Fibroblast of pulmonary artery (primary cell): ENCODE results near the gene BIN1.

Experiments used
- DNase-seq: peaks from one replicate; pipeline ENCODE4 v3.0.0-alpha.2; 2010; ENCODE audit warnings: low read depth
- H3K4me3 ChIP-seq: replicated peaks from 2 replicates; pipeline ENCODE4 v1.5.1; 2011; ENCODE audit warnings: low read depth, mild to moderate bottlenecking, control low read depth, low read length, moderate library complexity
- TF ChIP-seq, protein P1 (sequence below): IDR thresholded peaks from 2 replicates; pipeline ENCODE4 v1.5.1; 2011; ENCODE audit warnings: mild to moderate bottlenecking, control low read depth, low read length, inconsistent platforms; ENCODE audit errors: missing control alignments

Gene BIN1

DNA sequence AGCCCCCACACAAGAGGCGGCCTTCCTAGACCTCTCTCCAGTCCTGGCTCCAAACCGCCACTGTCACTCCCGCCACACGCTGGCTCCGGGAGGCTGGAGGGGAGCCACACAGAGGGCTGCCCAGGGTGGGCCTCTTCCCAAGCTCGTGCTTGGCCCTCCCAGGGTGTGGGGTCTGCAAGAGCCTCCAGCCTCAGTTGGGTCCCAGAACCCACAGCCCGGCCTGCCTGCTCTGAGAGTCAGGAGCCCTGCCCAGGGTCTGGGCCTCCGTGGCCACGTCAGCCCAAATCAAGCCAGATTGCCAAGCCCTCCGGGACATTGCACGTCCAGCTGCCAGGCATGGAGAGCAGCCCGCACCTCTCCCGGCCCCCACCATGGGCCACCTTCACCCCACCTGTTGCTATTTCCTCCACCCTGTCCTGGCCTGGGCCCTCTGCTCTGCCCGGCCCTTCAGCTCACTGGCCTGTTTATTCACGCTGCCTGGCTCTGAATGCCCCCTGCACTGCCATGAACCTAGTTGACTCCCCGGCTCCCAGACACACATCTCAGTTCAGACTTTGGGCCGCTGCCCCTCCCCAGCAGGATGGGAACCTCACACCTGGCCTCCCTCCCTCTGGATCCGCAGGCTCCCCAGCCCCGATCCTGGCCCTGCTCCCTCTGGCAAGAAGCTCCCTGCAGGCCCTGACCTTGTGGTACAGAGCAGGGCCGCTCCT, 61.0 kb downstream of the BIN1 start:
- no peak overlapping the region for H3K4me3 ChIP-seq
- no peak for DNase-seq
- TF ChIP-seq, protein P1, sequence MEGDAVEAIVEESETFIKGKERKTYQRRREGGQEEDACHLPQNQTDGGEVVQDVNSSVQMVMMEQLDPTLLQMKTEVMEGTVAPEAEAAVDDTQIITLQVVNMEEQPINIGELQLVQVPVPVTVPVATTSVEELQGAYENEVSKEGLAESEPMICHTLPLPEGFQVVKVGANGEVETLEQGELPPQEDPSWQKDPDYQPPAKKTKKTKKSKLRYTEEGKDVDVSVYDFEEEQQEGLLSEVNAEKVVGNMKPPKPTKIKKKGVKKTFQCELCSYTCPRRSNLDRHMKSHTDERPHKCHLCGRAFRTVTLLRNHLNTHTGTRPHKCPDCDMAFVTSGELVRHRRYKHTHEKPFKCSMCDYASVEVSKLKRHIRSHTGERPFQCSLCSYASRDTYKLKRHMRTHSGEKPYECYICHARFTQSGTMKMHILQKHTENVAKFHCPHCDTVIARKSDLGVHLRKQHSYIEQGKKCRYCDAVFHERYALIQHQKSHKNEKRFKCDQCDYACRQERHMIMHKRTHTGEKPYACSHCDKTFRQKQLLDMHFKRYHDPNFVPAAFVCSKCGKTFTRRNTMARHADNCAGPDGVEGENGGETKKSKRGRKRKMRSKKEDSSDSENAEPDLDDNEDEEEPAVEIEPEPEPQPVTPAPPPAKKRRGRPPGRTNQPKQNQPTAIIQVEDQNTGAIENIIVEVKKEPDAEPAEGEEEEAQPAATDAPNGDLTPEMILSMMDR = no peak

DNA sequence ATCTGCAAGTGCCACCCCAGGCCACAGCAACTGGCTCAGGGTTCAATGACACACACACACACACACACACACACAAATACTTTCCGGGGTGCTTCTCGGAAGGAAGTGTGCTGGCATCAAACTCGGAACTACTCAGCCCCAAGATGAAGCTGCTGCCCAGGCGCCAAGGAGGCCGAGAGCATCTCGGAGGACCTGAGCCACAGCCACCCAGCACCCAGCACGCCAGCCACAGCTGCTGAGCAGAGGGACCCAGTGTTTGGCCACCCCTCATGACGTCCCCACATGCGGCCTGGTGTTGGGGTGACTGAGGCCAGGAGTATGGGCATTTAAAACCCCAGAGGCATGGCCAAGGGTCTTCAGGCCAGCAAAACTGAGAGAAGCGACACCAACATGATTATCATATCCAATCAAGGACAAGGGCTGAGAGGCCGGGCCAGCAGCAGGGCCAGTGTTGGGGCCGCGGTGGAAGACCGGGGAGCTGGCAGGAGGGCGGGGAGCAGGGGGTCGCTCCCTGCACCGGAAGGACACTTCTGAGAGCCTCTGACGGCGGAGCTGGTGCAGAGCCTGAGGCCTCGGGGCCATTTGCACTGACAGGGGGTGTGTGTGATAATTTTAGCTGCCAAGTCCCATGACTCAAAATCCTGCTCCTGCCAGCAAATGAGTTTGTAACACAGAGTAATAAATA, 61.8 kb downstream of the BIN1 start:
- TF ChIP-seq, protein P1 = no peak
- no peak overlapping the region for H3K4me3 ChIP-seq
- no peak for DNase-seq

DNA sequence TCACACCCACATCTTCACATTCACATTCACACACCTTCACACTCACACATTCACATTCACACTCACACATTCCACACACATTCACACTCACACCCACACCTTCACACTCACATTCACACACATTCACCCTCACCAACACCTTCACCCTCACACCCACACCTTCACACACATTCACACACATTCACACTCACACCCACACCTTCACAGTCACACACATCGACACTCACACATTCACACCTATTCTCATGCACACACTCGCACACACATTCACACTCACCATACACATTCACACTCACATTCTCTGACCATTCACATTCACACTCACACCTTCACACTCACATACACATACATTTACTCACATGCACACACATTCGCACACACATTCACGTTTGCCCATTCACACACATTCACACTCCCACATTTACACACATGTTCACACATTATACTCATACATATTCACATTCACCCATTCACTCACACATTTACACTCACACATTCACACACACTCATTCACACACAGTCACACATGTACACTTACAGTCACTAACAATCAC, 62.7 kb downstream of the BIN1 start:
- no peak for DNase-seq
- TF ChIP-seq, protein P1 = no peak
- no peak overlapping the region for H3K4me3 ChIP-seq

DNA sequence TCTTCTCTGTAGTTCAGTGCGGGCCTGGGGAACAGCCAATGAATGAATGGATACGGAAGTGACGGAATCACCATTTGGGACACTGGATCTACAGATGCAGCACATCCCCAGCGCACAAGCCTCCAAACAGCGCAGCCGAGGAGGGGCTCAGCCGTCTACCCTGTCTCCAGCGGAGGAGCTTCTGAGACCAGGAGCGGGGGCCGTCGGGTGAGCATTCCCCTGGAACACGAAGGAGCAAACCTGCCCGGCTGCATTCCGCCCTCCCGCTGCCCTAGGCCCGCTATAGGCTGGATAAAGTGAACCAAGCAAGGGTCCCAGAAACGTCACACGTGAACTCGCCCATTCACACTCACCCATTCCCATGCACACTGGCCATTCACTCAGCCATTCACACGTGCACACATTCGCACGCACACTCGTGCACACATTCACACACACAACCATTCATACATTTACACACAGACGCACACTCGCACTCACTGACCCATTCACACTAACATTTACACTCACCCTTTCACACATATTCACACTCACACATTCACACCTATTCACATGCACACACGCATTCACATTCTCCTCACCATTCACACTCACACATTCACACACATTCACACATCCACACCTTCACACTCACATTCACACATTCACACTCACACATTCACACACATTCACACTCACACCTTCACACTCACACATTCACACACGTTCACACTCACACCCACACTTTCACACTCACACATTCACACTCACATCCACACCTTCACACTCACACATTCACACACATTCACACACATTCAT, 63.4 kb downstream of the BIN1 start:
- no peak overlapping the region for H3K4me3 ChIP-seq
- TF ChIP-seq, protein P1 = no peak
- no peak for DNase-seq

DNA sequence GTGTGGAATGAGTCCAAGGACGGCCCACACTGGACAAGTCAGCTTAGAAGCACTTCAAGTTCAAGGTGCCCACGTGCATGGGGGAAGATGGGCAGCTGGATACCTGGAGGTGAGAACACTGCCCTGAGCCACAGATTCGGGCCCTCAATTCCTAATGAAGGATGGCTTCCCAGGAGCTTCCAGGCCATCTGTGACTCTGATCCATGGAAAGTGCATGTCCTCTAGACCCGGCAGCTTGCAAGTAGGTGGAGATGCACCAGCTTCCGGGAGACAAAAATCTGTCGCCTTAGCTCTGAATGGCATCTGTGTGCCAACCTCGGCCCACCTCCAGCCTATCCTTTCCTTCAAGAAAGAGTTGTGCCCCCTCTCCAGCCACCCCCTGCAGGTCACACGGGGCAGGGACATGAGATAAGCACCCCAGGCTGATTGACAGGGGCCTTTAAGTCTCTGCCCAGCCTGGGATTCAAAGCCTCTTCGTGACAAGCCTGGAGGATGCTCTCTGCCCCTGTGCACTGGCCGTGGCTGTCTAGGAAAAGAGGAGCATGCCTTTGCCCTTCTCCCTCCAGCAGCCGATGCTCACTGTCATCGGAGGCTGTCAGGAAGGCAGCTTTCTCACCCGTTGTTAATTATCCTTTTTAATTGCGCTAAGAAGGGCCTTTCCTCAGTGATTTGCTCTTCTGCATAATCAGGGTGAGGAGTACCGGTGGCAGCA, 65.5 kb downstream of the BIN1 start:
- DNase-seq = no peak
- H3K4me3 ChIP-seq = no peak overlapping the region
- TF ChIP-seq, protein P1 = no peak

DNA sequence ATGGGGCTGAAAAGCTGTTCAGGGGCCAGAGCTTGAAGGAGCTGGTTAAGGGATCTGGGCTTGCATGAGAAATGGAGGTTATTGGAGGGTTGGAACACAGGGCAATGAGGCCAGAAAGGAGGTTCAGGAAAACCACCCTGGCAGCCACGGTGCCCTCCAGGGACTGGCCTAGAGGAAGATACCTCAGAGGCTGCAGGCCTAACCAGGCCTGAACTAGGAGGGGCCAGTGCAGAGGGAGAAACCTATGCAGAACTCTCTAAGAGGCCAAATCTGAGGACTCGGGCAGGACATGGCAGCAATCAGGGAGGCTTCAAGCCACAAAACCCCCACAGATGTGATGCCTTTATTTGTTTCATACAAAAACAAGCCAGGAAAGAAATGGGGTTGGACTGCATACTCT, 66.8 kb downstream of the BIN1 start:
- H3K4me3 ChIP-seq = no peak overlapping the region
- DNase-seq = no peak
- TF ChIP-seq, protein P1 = no peak
